Peyer's patch (tissue), 4 donors: Measurements from ENCODE around the gene FASTK. TPM values are rescaled to one million over a fixed set of nuclear protein-coding genes. Genes with fewer than 3 reads are reported as not detected.

ENCODE experiments used
- total RNA-seq, 4 donors: library from RNA; depleted of rRNA; stranded (reverse); fragments of >200 nt; gene quantifications; one replicate each; pipeline ENCODE4 v1.1.0, GENCODE V29; 2016

Gene FASTK
- total RNA-seq, 4 donors from 2014 or later, result 99.0 to 239 (median 158) TPM

Other genes starting within 250 kb of the FASTK start
- 1,000 to 10,000 TPM in 2 of 4 donors, 100 to 1,000 TPM in 1, 1 to 10 TPM in 1; 9.1 to 1,314 (median 833) TPM for gene AOC1, start 228.3 kb downstream of the FASTK start, total RNA-seq
- 1 to 10 TPM; 2.4 to 8.5 (median 3.4) TPM for gene KCNH2, start 102.5 kb downstream of the FASTK start, total RNA-seq
- 10 to 100 TPM in 1 of 4 donors, 1 to 10 TPM in 3; 1.2 to 18.2 (median 5.4) TPM for gene NOS3, start 89.8 kb downstream of the FASTK start, total RNA-seq
- under 1 TPM in 2 of 4 donors, not detected in 2; 0.27 to 0.28 TPM for gene ATG9B, start 56.3 kb downstream of the FASTK start, total RNA-seq
- 10 to 100 TPM; 23.1 to 79.7 (median 42.7) TPM for gene ABCB8, start 52.4 kb downstream of the FASTK start, total RNA-seq
- gene ASIC3, start 32.3 kb downstream of the FASTK start, total RNA-seq, result 10 to 100 TPM in 1 of 4 donors, 1 to 10 TPM in 3; 2.5 to 10.7 (median 5.0) TPM
- 10 to 100 TPM in 3 of 4 donors, 1 to 10 TPM in 1; 6.9 to 15.4 (median 13.8) TPM for gene CDK5, start 22.9 kb downstream of the FASTK start, total RNA-seq
- gene SLC4A2, start 21.2 kb downstream of the FASTK start, total RNA-seq, result 100 to 1,000 TPM; 101 to 143 (median 121) TPM
- gene TMUB1, start 2.7 kb upstream of the FASTK start, total RNA-seq, result 100 to 1,000 TPM in 2 of 4 donors, 10 to 100 TPM in 2; 38.0 to 113 (median 100) TPM
- gene AGAP3, start 5.7 kb upstream of the FASTK start, total RNA-seq, result 100 to 1,000 TPM in 2 of 4 donors, 10 to 100 TPM in 2; 91.6 to 123 (median 101) TPM
- gene GBX1, start 86.9 kb upstream of the FASTK start, total RNA-seq, result not detected
- not detected for gene ASB10, start 106.4 kb upstream of the FASTK start, total RNA-seq
- gene H2BK1, start 129.7 kb upstream of the FASTK start, total RNA-seq, result not detected
- gene ABCF2, start 146.4 kb upstream of the FASTK start, total RNA-seq, result 10 to 100 TPM; 20.7 to 29.7 (median 26.4) TPM
- 10 to 100 TPM; 31.4 to 50.2 (median 43.2) TPM for gene CHPF2, start 151.7 kb upstream of the FASTK start, total RNA-seq
- 10 to 100 TPM in 3 of 4 donors, 1 to 10 TPM in 1; 1.2 to 61.1 (median 18.3) TPM for gene SMARCD3, start 167.9 kb upstream of the FASTK start, total RNA-seq